WERI-Rb-1 (cell line): ENCODE measurements around the gene PGAP6.

Experiments
- DNase-seq: peaks from one replicate; pipeline ENCODE4 v3.0.0-alpha.2; 2020
- H3K27ac ChIP-seq: fragments of 250-450 bp; sonication (Bioruptor Pico); 2 replicates; pipeline ENCODE4 v1.5.1; 2020; ENCODE audit warnings: mild to moderate bottlenecking, moderate library complexity
- H3K27me3 ChIP-seq: fragments of 250-450 bp; sonication (Bioruptor Pico); 2 replicates; pipeline ENCODE4 v1.5.1; 2021; ENCODE audit warnings: mild to moderate bottlenecking, low read depth, moderate library complexity; ENCODE audit not compliant: insufficient read depth, severe bottlenecking
- H3K36me3 ChIP-seq: fragments of 250-450 bp; sonication (Bioruptor Pico); 2 replicates; pipeline ENCODE4 v1.5.1; 2020; ENCODE audit warnings: mild to moderate bottlenecking, moderate library complexity
- H3K4me3 ChIP-seq: 2 replicates; pipeline ENCODE4 v1.5.1; 2011; ENCODE audit warnings: low read depth, mild to moderate bottlenecking, control low read depth, low read length
- H3K9me3 ChIP-seq: fragments of 250-450 bp; sonication (Bioruptor Pico); 2 replicates; pipeline ENCODE4 v1.5.1; 2021; ENCODE audit warnings: mild to moderate bottlenecking, moderate library complexity; ENCODE audit not compliant: severe bottlenecking
- TF ChIP-seq, protein P1 (sequence below): IDR thresholded peaks from 2 replicates; pipeline ENCODE4 v1.5.1; 2011; ENCODE audit warnings: low read depth, mild to moderate bottlenecking, control low read depth, inconsistent platforms, low read length

The PGAP6 gene

DNA sequence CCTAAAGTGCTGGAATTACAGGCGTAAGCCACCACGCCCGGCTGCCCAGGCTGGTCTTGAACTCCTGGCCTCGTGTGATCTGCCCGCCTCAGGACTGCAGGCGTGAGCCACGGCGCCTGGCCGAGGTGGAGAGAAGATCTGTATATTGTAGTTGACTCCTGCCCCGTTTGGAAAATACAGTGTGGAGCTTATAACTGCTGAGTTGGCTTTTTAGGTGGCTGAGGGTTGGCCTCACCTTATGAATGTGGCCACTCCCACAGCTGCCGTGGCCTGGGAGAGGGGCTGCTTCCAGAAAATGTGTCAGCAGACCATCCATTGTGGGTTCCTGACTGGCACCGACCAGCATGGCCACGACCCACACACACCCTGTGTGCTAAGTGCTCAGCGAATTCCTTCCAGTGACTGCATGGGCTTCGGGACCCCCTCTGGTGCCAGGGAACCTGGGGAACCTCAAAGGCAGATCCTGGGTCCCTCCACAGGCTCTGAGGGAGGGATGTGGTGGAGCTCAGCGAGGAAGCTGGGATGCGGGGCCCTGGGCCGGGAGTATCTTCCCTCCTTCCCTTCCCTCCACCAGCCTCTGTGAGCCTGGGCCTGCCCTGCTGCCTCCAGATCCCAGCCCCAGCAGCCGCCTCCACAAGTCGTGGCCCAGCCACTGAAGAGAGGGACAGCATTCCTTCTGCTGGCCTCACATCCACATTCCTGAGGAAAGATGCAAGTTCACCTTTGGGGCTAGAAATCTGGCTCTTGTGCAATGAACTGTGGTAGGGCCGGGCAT lies 32.8 kb upstream of the PGAP6 start:
- no peak overlapping the region for H3K27ac ChIP-seq
- TF ChIP-seq, protein P1, sequence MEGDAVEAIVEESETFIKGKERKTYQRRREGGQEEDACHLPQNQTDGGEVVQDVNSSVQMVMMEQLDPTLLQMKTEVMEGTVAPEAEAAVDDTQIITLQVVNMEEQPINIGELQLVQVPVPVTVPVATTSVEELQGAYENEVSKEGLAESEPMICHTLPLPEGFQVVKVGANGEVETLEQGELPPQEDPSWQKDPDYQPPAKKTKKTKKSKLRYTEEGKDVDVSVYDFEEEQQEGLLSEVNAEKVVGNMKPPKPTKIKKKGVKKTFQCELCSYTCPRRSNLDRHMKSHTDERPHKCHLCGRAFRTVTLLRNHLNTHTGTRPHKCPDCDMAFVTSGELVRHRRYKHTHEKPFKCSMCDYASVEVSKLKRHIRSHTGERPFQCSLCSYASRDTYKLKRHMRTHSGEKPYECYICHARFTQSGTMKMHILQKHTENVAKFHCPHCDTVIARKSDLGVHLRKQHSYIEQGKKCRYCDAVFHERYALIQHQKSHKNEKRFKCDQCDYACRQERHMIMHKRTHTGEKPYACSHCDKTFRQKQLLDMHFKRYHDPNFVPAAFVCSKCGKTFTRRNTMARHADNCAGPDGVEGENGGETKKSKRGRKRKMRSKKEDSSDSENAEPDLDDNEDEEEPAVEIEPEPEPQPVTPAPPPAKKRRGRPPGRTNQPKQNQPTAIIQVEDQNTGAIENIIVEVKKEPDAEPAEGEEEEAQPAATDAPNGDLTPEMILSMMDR, result no peak
- no peaks in the 10 kb centered on the region for H3K27me3 ChIP-seq
- peaks cover 6% of the 10 kb centered on the region; the same call in 1 of the 2 replicates for H3K36me3 ChIP-seq
- H3K9me3 ChIP-seq, result no peaks in the 10 kb centered on the region
- no peak for DNase-seq
- H3K4me3 ChIP-seq, result no peak overlapping the region

DNA sequence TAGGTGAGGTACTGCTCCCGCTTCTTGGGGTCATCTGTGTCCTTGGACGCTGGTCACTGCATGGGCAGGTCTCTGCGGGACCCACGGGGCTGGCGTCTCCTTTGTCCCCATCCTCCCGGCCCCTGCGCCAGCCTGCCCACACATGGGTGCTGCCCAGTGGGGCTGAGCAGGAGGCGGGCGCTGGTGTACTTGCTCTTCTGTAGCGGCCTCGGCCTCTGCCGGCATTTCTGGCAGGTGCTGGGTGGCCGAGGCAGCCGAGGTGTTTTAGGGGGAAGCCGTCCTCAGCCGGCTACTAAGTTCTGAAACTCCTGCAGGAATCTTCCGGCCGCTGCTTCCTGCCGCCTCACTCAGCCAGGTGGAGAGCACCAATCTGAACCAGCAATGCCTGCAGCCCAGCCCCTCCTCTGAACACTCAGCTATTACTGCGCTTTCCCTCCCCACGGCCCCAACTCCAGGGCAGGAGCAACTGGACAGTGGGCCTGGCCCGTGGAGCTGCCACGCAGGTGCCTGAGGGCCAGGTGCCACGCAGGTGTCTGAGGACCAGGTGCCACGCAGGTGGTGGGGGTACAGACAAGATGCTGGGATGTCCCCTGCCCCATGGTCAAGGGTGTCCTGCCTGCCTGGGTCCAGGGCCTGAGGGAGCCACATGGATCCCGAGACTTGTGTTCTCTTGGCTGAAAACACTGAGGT lies 29.9 kb upstream of the PGAP6 start:
- H3K9me3 ChIP-seq, result no peaks in the 10 kb centered on the region
- no peak for DNase-seq
- no peak overlapping the region for H3K4me3 ChIP-seq
- TF ChIP-seq, protein P1, result no peak
- no peaks in the 10 kb centered on the region for H3K27me3 ChIP-seq
- no peak overlapping the region for H3K27ac ChIP-seq
- peaks cover 6% of the 10 kb centered on the region; the same call in 1 of the 2 replicates for H3K36me3 ChIP-seq

DNA sequence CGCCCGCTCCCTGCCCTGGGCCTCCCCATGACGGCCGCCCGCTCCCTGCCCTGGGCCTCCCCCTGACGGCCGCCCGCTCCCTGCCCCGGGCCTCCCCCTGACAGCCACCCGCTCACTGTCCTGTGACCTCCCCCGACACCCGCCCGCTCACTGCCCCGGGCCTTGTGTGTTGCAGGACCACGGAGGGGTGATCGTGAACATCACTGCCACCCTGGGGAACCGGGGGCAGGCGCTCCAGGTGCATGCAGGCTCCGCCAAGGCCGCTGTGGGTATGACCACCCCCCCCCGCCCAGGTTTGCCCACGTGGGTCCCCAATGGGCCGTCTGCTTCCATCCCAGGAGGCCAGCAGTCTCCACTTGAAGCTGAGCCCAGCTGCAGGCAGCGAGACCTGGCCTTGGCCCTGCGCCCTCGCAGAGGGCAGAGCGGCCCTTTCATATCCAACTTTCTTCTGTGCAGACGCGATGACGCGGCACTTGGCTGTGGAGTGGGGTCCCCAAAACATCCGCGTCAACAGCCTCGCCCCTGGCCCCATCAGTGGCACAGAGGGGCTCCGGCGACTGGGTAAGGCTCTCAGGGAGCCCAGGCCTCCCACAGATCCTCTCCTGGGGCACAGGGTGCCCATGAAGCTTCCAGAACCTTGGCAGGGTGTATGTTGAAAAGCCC lies 28.9 kb upstream of the PGAP6 start:
- TF ChIP-seq, protein P1, result no peak
- Histone ChIP-seq H3K4me3 (no peak overlapping the region), H3K27ac (no peak overlapping the region), H3K36me3 (peaks cover 6% of the 10 kb centered on the region; the same call in 1 of the 2 replicates), H3K9me3 (no peaks in the 10 kb centered on the region), H3K27me3 (no peaks in the 10 kb centered on the region)
- DNase-seq, result no peak

DNA sequence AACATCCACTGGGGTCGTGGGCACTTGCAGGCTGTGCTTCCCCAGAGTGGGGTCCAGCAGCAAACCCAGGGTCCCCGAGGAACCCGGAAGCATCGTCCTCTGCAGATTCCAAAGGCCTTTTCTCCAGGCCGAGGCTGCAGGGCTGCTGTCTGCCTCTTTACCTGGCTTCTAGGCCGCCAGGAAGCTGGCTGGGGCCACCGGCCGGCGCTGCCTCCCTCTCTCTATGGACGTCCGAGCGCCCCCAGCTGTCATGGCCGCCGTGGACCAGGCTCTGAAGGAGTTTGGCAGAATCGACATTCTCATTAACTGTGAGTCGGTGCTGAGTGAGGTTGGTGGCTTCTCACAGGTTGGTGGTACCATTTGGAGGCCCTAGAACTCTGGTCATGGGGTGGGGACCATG lies 25.5 kb upstream of the PGAP6 start:
- TF ChIP-seq, protein P1, result no peak
- Histone ChIP-seq H3K4me3 (no peak overlapping the region), H3K9me3 (no peaks in the 10 kb centered on the region), H3K27me3 (no peaks in the 10 kb centered on the region), H3K36me3 (peaks cover 6% of the 10 kb centered on the region; the same call in 1 of the 2 replicates), H3K27ac (no peak overlapping the region)
- DNase-seq, result no peak

DNA sequence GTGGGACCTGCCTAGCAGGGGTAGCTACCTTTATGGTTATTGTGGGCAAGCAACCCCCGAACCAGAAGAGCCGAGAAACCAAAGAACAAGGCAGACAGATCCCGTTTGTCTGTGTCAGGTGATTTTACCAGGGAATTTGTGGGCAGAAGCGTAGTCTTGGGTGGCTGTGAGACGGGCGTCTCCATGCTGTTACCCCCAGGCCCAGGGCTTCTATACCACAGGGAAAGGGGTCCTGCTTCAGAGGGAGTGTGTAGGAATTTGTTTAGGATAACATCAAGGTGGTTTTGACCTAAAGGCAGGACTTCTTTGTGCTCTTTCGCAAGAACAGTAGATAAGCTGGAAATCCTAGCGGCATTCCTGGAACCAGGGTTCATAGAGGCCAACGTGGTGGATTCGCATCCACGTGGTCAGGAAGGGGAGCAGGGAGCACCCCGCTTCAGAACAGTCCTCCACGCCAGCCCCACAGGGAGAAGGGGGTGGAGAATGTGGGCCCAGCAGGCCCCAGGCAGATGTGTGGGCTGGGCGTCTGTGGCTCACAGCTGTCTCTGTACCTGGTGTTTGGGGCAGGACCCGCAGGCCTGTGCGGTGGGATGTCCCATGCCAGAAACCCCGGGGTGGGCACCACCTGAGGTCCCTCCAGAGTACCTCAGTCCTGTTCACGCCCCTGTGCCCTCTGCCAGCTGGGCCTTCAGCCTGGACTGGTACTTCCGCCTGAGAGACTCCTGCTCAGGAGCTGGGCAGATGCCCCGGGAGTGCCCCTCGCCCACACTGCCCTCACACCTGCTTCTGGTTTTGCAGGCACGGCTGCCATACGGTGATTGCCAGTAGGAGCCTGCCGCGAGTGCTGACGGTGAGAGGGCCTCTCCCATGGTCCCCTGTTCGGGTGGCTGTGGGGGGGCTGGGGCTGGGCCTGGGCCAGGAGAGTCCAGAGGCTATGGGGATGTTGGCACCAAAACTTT lies 24.0 kb upstream of the PGAP6 start:
- Histone ChIP-seq H3K4me3 (no peak overlapping the region), H3K36me3 (peaks cover 2% of the 10 kb centered on the region; the same call in 1 of the 2 replicates), H3K27ac (no peak overlapping the region), H3K27me3 (no peaks in the 10 kb centered on the region), H3K9me3 (no peaks in the 10 kb centered on the region)
- TF ChIP-seq, protein P1, result no peak
- DNase-seq, result no peak
